CD4-positive, alpha-beta T cell treated with Interleukin-10 for 1 hour (primary cell): ENCODE measurements around the gene ZNF70.
A peak's percentile ranks its signal among the peaks of the same experiment; 100 is the strongest.

Experiments
- DNase-seq: peaks from one replicate; pipeline ENCODE4 v3.0.0-alpha.2; 2020

Gene ZNF70

DNA sequence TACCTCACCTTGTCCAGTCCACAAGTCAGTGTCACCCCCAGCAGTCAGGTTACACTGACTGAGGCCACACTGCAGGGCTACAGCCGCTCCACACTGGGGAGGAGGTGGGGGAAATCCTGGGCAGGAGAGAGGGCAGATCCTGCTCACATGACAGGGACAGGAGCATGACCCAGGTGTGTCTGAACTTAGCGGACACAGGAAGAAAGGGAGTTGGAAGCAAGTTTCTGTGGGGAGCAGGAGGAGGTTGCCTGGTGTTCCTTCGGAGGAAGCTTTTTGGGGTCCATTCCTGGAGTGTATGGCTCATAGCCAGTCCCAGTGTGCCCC, 27.6 kb upstream of the ZNF70 start:
- no peak for DNase-seq

DNA sequence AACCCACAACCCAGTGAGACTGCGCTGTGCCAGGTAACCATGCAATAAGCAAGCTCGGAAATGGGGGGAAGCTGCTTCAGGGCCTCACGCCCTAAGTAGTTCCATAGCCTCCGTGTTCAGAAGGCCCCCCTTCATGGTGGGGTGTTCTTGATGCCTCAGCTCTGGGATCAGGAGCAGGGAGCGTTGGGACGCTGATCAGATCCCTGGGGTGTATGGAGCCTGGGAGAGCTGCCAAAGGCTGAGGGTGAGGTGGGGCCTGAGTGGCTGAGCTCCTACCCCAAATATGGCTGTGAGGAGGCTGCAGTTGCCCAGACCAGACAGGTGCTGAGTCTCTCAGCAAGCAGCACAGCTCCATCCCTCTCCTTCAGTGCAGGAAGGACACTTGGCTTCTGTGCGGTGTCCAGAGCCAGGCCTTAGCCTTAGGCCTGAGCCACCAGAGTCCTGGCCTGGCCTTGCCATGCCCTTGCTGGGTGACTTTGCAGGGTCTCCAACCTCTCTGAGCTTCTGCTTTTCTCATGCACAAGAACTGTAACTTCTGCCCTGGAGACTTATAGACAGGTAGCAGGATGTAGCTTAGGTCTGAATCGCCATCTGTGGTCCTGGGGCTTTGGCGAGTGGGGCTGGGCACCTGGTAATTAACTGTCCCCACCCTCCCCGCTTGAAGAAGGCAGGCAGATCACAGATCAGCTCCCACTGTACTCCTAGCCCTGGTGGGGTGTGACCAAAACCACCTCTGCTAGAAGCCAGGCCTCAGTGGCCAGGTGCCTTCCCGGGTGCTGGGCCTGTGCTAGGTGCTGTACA, 27.1 kb upstream of the ZNF70 start:
- DNase-seq: no peak

DNA sequence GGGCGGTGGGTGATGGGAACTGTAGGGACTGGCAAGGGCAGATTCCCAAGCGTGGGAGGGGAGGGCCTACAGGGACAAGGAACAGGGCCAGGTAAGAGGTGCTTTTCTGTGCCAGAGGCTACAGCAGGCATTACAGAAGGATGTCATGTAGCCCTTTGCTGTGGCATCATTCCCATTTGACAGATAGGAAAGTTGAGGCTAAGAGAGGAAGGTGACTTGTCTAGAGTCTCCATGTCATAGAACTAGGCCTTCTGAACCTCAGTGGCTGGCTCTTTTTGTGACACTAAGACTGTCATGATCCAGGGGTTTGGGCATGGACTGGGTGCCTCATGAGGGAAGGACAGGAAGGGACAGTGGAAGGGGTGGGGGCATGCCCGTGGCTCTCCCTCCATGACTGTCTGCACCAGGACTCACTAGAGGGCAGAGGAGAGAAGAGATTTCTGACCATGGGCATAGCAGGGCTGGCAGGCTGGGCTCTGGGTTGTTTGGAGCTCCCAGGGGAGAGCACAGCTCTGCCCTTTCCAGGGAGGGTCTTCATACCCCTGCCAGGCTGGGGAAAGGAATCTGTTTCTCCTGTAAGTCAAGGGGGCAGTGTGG, 25.0 kb upstream of the ZNF70 start:
- no peak for DNase-seq

DNA sequence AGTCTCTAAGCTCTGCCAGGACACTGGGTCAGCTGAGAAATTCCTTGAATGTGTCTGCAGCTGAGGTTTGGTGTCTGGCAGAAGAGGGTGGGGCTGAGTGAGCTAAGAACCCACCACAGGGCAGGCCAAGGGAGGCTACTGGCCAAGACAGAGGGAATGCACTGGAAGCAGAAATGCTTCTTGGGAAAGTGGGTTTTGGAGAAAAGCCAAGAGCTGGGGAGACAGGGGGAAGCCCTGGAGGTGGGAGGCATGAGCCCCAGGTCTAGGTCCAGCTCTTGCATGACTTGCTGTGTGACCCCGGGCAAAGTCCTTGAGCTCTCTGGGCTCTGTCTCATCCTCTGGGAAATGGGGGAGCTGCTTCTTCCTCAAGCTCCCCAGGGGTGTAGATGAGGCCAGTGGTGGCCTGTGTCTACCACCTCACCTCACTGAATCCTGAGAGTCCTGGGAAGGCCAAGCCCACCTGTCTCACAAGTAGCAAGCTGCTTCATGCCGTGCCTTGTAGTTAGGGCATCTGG, 24.1 kb upstream of the ZNF70 start:
- no peak for DNase-seq

DNA sequence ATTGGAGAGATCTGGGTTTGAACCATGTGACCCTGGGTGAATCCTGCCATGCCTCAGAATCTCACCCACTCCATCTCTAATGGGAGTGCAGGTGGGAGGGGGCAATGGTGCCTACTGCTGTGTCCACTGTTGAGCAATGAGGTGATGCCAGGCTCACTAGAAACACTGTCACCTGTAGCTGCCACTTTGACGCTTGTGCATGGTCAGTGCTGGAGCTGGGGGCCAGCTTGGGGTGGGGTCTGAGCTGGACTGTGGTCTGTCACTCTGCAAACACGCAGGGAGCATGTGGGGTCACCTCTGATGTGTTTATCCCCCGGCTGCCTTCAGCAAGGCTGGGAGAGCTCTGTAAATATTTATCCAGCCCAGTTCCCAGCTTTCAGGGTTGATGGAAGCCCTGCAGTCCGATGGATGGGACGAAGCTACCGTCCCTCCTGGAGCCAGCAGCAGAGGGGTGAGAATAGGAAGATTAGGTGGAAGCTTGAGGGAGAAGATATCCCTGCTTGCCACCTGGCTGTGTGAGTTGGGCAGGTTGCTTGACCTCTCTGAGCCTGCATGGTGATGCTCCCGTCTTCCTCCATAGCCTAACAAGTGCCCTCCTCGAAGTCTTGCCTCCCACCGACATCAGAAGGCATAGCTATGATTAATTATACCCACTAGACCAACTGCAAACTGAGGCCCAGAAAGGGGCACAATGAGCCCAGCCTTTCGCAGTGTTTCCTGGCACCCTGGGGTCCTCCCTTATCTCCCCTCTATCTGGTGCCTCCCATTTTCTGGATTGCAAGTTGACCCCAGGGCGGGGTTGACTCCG, 23.4 kb upstream of the ZNF70 start:
- DNase-seq: no peak

DNA sequence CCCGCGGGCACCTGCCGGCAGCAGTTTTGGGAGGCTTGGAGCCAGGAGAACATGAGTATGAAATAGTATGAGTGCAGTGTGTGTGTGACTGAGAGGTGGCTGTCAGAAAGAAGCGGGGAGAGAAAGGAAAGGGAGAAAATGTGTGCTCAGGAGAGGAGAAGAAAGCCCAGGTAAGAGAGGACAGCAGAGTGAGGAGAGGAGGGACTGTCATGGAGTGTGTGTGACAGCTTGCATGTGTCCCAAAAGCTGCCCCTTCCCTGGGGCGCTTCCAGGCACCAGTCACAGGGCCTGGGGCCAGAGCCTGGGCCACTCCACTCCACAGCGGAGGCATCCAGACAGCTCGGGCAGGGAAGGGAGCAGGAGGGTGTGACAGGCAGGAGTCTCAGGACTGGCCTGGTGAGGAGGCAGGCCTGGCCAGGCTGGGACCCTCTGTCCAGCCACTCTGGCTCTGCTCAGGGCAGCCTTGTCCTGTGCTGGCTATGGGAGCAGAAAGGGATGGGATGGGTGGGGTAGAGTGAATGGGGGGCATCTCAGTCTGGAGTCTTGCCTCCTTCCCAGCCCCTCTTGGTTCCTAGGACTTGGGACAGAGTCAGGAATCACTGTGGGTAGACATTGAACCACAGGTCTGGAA, 22.7 kb upstream of the ZNF70 start:
- no peak for DNase-seq

DNA sequence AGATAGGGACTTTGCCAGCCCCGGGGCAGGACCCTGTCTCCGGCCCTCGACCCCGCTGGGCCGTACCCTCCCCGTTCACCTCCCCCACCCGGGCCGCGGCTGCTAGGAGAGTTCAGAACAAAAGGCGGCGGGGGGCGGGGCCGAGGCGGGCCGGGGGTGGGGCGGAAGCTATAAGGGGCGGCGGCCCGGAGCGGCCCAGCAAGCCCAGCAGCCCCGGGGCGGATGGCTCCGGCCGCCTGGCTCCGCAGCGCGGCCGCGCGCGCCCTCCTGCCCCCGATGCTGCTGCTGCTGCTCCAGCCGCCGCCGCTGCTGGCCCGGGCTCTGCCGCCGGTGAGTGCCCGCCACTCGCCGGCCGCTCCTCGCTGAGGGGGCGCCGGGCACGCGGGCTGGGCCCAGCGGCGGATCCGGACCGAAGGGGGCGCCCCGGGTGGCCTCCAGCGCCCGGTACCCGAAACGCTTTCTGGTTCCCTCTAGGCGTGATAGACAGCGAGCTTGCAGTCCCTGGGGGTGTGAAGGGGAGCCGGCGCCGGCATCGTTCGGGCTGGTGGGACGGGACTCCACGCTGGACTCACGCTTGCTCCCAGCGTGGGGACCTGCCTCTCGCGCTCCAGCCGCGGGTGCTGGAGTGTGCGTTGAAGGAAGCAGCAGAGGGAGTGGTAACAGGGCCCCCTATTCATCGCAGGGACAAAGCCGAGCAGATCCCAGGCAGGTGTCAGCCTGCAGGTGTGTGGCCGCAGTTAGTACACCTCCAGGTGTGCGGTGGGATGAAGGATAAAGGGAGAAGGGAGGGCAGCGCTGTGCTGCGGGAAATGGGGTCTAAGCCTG, 21.9 kb upstream of the ZNF70 start, which contains the start of gene MMP11:
TSS of gene MMP11 (plus strand) at position 201 of the 825 bp plus-strand sequence. CDS start at position 223, 22 bp downstream.
- peak; percentile 56 for DNase-seq

DNA sequence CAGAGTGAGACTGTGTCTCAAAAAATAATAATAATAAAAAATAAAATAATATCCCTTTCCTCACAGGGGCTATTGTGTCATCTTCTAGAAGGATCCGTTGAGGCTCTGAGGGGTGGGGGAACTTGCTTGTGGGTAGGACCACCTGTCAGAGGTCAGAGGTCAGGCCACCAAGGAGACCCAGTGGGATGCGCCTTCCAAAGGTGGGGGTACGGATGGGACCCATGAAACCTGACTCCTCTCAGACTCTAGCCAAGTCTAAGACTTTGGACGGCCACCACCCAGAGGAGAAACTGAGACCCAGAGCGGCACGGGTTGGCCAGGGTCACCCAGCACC, 21.4 kb upstream of the ZNF70 start:
- DNase-seq: no peak

DNA sequence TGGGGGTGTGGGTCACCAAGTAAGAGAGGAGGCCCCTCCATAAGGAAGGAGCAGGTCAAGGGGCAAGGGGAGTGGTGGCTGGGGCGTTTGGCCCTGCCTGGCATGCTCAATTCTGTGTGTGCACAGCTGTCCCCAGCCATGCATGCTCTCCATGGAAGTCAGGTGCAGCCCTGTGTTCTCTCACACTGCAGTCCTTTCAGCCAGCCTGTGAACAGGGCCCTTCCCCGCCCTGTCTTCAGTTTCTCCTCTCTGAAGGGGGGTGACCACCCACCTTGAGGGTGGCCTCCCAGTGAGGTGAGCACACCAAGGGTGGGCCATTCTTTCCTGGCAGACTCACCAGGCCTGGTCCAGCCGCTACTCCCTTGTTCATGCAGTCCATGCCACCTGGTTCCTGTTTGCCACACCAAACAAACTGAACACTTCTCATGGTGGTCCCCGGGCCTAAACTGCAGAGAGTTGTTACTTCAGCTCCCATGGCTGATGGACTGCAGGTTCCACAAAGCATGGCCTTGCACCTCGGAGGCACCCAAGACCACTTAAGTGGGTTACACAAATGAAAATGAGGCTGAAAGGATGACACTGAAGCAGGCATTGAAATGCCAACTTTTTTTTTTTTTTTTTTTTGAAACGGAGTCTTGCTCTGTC, 18.5 kb upstream of the ZNF70 start:
- DNase-seq: no peak

DNA sequence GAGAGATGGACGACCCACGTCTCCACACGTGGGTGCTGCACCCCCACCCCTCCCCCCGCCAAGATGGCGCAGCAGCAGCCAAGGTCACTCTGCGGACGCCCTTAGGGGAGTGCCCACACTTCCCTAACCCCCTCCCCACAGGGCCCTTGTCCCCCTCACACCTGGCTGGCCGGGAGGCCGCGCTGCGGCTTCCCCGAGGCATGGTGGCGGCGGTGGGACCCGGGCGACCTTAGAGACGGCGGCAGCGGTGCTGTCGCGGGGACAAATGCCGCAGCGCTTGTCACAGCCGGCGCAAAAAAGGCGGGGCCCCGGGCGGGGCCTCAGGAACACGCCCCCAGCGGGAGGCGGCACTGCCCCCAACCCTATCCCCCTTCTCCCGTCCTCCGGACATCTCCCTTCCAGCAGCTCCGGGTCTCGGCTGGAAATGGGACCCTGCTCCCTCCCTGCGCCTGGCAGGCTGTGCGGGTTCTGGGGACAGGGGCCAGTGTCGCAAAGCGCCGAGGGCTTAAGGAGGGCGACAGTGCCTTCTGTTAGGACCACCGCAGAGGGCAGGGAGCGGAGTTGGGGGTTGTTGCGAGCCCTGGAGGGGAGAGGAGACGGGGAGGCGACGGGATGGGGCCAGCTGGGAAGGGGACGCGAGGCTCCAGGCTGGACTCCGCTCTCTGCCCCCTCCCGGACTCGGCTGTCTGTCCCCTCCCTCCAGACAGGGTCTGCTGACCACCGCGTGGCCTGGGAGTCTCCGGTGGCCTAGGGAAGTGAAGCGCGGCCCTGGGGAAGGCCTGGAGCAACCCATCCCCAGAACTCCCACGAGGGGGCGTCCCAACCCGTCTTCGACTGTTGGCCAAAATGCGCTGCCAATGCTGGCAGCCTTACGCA, 17.0 kb upstream of the ZNF70 start, which contains the start of gene CHCHD10:
TSS of gene CHCHD10 (minus strand) at position 300 of the 876 bp plus-strand sequence. CDS start at position 202, 98 bp downstream.
- peak; percentile 76 for DNase-seq

DNA sequence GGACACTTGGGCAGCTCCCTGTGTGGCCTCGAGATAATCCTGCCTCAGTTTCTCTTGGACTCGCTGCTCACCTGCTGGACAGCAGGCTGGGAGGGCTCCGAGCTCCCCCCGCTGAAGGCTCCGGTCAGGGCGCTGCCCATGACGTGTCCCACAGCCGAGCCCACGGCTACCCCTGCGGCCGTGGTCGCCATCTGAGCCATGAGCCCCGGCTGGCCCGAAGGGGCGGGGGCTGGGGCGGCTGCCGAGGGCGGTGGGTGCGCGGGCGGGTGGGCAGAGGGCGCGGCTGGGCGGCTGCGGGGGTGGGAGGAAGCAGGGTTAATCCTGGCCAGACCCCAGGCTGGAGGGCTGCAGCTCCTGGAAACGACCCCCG, 16.4 kb upstream of the ZNF70 start:
- no peak for DNase-seq

DNA sequence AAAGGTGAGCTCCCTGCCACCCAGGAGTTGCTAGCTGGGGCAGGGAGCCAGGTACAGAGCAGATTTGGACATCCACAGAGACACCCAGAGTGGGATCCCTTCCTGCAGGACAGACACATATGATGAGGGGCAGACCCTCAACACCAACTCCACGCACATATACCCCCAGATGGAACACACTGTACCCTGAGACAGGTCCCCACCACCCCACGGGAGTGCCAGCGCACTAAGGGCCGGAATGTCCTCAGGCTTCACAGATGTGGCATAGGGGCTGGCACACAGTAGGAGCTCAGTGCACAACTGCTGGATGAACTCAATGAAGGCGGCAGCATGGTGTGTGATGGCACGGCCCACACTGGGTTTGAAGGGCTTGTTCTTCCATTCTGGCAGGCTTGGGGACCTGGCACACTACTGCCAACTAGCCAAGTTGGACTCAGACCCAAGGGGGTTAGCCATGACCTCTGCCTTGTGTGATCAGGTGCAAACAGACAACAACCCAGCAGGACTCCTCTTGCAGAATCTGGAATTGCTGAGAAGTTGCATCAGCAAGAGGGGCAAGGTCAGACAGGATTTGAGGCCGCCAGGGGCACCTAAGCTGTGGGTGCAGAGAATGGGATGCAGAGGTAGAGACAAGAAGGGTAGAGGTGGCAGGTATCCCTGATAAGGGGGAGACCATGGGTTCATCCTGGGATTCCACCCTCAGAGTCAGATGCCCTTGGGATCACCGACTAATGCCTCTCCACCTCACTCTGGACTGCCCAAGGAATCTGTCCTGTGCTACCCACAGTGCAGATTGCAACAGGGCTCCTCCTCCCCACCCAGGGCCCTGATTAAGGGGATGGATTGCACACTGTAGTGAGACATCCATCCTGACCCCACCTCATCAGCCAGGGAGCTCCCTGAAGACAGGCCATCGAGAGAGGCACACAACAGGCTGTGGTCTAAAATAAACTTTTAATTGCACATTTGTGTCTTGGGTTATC, 14.3 kb upstream of the ZNF70 start:
- no peak for DNase-seq

DNA sequence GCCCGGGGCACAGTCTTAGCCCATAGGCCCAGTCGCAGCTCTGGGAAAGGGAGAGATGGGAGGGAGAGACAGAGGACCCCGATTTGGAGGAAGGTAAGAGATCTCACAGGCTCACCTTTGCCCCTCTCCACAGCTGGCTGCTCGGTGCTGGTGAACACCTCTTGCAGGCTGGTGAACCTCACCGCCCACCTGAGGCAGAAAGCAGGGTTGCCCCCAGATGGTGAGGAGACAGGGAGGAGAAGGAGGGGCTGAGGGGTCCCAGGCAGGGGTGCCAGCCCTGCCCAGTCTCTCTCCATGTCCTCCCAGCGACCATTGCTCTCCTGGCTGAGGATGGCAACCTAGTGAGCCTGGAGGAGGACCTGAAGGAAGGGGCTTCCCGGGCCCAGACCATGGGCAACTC, 13.0 kb upstream of the ZNF70 start:
- no peak for DNase-seq

DNA sequence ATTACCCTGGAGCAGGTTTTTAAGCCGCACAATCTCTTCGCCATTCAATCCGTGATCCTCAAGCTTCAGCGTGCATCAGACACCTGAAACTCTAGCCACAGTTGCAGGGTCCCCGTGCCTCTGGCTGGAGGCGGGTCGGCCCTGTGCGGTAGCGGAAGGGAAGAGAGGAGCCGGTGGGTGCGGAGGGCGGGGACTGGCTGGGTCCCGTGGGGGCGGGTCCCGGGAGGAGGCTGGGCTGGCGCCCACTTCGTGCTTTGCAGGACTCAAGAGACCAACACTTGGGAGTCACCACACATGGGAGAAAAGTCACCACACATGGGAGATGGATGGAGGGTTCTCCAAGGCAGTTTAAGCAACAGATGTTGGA, 12.7 kb upstream of the ZNF70 start:
- peak; percentile 52 for DNase-seq

DNA sequence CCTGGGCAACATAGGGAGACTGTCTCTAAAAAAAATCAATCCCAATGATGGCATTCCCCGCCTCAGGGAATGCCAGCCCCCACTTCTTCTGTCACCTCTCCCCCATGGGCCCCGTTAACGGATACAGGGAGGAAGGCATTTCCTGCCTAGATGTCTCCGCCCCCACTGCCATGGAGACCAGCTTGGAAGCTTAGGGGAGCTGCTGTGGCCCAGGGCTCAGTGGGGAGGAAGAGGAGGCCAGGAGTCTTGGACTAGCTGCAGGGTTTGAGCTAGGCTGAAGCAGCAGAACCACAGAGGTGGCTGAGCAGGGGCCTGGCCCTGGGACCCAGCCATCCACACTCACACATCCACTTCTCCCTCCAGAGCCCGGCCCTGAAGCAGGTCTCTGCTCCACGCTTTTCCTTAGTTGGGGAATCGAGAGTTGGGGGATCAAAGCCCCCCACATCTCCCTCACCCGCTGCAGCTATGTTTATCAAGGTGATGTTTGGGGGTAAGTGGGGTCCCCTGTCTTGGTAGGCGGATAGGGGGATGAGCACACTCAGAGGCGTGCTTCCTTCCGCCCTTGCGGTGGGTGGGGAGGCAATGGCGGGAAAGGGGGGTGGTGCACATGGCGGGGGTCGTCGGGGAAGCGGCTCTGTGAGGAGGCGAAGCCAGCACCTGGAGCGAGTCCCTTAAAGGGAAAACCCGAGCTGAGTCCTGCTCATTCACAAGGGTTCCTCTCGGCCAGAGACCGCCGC, 12.1 kb upstream of the ZNF70 start, which contains the start of gene C22orf15:
TSS of gene C22orf15 (plus strand) at position 149 of the 737 bp plus-strand sequence. CDS start at position 466, 317 bp downstream.
- peak; percentile 22 for DNase-seq

DNA sequence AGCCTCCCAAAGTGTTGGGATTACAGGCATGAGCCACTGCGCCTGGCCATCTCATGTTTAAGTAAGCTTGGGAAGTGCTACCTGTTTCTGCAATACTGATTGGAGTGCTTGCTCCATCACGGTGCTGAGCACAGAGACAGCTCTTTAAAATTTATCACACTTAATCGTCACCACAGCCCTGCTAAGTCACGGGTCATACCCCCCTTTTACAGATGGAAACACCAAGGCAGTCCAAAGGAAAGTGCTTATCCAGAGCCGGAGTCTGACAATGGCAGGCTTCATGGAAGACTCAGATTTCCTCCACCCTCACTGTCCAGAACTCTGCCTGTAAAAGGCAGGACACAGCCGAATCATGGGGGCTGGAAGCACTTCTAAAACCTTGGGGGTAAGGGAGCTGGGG, 9.1 kb upstream of the ZNF70 start:
- no peak for DNase-seq

DNA sequence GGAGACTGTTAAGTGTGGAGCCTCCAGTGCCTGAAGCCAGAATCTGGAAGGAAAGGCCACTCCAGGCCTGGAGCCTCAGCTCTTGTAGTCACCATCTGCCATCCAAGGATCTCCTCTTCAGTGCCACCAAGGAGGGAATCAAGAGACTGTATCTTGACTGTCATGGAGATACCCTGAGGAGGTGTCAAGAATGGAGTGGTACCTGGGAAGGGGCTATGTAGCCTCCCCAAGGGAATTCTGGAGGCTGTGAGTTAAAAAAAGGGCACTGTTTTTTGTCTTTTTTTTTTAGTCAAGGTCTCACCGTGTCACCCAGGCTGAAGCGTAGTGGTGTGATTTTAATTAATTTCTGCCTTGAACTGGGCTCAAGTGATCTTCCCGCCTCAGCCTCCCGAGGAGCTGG, 8.7 kb upstream of the ZNF70 start:
- DNase-seq: no peak

DNA sequence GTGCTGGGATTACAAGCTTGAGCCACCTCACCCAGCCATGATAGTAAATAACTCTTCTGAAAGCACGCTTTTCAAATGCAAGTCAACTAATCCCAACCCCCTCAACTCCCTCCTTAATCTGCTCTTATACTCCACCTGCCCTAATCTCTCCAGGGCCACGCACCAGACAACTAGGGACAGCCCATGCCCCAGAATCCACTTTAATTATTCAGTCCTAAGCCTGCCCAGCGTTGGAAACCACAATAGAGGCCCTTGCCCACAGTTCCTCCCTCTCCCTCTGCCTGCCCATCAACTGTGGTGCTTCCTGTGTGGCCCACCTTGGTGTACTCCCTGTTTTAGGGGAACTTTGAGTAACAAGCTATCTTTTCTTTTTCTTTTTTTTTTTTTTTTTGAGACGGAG, 6.0 kb upstream of the ZNF70 start:
- no peak for DNase-seq

DNA sequence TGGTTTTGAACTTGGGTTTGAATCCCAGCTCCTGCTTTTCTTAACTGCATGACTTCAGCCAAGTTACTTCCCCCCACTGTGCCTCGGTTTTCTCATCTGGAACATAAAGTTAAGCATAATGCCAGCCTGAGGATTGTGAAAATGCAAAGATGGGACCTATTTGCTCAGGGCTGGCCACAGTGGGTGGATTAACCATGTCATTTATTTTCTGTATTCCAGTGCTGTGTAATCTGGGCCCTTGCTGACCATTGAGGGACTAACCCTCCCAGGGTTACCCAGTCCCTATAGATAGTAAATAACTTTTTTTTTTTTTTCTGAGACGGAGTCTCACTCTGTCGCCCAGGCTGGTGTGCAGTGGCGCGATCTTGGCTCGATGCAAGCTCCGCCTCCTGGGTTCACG, 4.8 kb upstream of the ZNF70 start:
- no peak for DNase-seq
